AG09309 (cell line): Measurements from ENCODE around the gene PIH1D2.
"Not testable (repeated sequence)": the region's sequence is repeated elsewhere in the genome, so short reads cannot be mapped to it uniquely, and the experiment has no call there.

Experiments used
- DNase-seq: peaks from one replicate; pipeline ENCODE4 v3.0.0-alpha.2; 2010; ENCODE audit warnings: low read depth
- H3K4me3 ChIP-seq: 2 replicates; pipeline ENCODE4 v1.5.1; 2011; ENCODE audit warnings: mild to moderate bottlenecking, low read depth, low read length, moderate library complexity; ENCODE audit not compliant: control insufficient read depth
- TF ChIP-seq, protein P1 (sequence below): IDR thresholded peaks from 2 replicates; pipeline ENCODE4 v1.5.1; 2011; ENCODE audit warnings: mild to moderate bottlenecking, low read depth, low read length, inconsistent platforms; ENCODE audit not compliant: insufficient read depth, control insufficient read depth; ENCODE audit errors: missing control alignments

Gene PIH1D2

GRCh38 chr11:112057170-112057569, 16.6 kb downstream of the PIH1D2 start:
- no peak for DNase-seq
- TF ChIP-seq, protein P1, sequence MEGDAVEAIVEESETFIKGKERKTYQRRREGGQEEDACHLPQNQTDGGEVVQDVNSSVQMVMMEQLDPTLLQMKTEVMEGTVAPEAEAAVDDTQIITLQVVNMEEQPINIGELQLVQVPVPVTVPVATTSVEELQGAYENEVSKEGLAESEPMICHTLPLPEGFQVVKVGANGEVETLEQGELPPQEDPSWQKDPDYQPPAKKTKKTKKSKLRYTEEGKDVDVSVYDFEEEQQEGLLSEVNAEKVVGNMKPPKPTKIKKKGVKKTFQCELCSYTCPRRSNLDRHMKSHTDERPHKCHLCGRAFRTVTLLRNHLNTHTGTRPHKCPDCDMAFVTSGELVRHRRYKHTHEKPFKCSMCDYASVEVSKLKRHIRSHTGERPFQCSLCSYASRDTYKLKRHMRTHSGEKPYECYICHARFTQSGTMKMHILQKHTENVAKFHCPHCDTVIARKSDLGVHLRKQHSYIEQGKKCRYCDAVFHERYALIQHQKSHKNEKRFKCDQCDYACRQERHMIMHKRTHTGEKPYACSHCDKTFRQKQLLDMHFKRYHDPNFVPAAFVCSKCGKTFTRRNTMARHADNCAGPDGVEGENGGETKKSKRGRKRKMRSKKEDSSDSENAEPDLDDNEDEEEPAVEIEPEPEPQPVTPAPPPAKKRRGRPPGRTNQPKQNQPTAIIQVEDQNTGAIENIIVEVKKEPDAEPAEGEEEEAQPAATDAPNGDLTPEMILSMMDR, result no peak
- no peak overlapping the region for H3K4me3 ChIP-seq

DNA sequence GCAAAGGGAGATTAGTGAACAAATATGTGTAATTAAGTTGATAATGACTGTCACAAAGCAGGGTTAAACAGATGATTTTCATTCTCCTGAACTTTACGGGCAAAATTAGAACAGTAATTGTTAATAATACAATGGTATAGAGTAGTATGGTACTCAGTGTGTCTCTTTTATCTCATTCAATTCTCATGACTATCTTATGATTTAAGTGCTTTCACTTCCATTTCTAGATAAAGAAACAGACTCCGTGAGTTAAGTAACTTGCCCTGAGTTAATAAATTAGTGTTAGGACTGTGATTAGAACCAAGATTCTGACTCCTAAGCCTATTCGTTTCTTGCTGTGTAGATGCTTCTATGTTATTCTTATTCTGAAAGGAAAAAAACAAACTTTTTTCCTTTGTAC, 22.0 kb downstream of the PIH1D2 start:
- no peak for DNase-seq

DNA sequence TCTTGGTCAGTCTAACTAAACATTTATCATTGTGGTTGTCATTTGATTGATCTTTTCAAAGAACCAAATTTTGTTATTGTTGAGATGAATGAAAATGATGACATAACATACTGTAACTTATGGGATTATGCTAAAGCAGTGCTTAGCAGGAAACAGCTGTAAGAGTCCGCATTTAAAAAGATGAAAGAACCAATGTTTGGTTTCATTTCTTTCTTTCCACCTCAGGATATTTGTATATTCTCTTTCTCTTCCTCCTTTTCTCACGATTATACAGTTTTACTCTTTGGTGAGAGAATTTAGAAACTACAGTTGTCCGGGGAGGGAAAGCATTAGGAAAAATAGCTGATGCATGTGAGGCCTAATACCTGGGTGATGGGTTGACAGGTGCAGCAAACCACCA, 23.1 kb downstream of the PIH1D2 start:
- H3K4me3 ChIP-seq, result no peak overlapping the region
- TF ChIP-seq, protein P1, result no peak
- no peak for DNase-seq

More for the DNA sequence above, 22.0 kb downstream of the PIH1D2 start:
- TF ChIP-seq, protein P1, result no peak
- no peak overlapping the region for H3K4me3 ChIP-seq

DNA sequence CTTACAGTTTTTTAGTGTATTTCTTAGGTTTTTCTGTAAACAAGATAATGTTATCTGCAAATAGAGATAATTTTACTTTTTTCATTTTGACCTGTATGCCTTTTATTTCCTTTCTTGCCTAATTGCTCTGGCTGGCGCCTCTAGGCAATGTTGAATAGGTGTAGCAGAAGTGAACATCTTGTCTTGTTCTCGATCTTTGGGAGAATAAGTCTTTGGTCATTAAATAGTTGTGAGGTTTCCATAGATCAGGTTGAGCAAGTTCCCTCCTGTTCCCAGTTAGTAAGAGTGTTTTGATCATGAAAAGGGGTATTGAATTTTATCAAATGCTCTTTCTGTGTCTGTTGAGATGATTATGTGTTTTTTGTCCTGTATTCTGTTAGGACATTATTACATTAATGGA, 24.0 kb downstream of the PIH1D2 start:
- TF ChIP-seq, protein P1, result no peak
- no peak overlapping the region for H3K4me3 ChIP-seq
- DNase-seq, result no peak

- DNase-seq, H3K4me3 ChIP-seq: not testable (repeated sequence)
Measured at GRCh38 chr11:112048256-112048655, 25.6 kb downstream of the PIH1D2 start.

- H3K4me3 ChIP-seq, result not testable (repeated sequence)
Measured at GRCh38 chr11:112046647-112047046, 27.2 kb downstream of the PIH1D2 start.

GRCh38 chr11:112044961-112045360, 28.9 kb downstream of the PIH1D2 start:
- H3K4me3 ChIP-seq, result no peak overlapping the region
- no peak for DNase-seq
- TF ChIP-seq, protein P1, result no peak

More at GRCh38 chr11:112046647-112047046, 27.2 kb downstream of the PIH1D2 start:
- not testable (repeated sequence) for DNase-seq

DNA sequence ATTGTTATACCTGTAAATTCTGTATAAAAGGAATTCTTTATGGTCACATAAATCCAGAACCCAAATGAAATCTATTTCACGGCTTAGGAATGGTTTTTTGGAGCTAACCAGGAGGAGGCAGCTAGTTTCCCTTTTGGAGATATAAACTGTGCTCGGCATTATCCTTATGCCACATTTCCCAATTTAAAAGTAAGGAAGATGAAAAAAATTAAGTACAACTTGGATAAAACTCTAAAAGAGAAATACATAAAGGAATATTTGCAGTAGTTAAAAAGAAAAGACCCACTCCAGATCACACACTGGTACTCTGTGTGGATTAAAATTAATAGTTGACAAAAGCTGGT, 30.9 kb downstream of the PIH1D2 start:
- TF ChIP-seq, protein P1, result no peak
- H3K4me3 ChIP-seq, result no peak overlapping the region
- no peak for DNase-seq
